Heart left ventricle (tissue), 13 donors: ENCODE measurements around the gene LRRC42.

Source experiments
- CTCF ChIP-seq, 12 donors: fragments of 200-600 bp; sonication (generic) in 4 of 12; IDR thresholded peaks; one replicate each; pipeline versions ENCODE4 v1.5.0 to v1.8.0; 2018 to 2022; ENCODE audit warnings: antibody characterized with exemption in 12 of 12, mild to moderate bottlenecking in 5 of 12
- POLR2A ChIP-seq, 2 donors: fragments of 450-650 bp; IDR thresholded peaks; one replicate each; pipeline ENCODE4 v1.6.1; 2017; ENCODE audit warnings: antibody characterized with exemption in 2 of 2, mild to moderate bottlenecking in 2 of 2, moderate library complexity in 2 of 2
- donor health status: ischemic (EF 13 %, LVEDD 7.1; RV severe dilation, severe dysfunction).
- donor health status: DM: no; HTN: yes; CAD: no.
- donor health status: DM: no; HTN: no; CAD: no.
- donor health status: ischemic (EF 25% LVEDD 6.9; RV normal size, moderate dysfunction).
- donor health status: ischemic (EF 25% LVEDD 5.7; RV mildly dilated, moderate dysfunction).
- donor health status: ischemic (EF 35%, LVEDD 5.7; RV mildly dilated, moderate dysfunction).
- donor health status: nonischemic (EF 11% LVEDD 7.7; RV severe dilation, severe dysfunction).
- donor health status: DM: yes; HTN: yes; CAD: no.
- donor health status: PGD.
- donor health status: ischemic (EF 29% LVEDD 5.4; RV normal size, mild dysfunction).
- donor health status: nonischemic (EF 23%, LVEDD 6.1; RV moderate dilation, normal function).

DNA sequence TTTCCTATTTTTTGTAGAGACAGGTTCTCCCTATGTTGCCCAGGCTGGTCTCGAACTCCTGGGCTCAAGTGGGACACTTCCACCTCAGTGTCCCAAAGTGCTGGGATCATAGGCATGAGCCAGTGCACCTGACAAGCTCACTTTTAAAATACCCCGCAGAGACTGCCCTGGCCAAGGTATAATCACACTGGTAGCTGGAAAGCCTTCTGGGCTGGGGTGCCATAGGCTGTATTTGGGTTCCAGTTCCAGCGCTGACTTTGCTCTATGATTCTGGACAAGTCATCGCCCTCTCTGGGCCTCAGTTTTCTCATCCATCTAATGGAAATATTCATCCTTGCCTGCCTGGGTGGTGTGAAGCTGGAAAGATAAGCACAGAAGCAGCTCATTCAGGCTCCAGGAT lies 61.5 kb downstream of the LRRC42 start:
- TF ChIP-seq CTCF (IDR thresholded peaks at IDR 0.05) = no peak
- TF ChIP-seq POLR2A (IDR thresholded peaks at IDR 0.05) = no peak
